Stimulated activated CD4-positive, alpha-beta T cell treated with anti-CD3 and anti-CD28 coated beads, Interleukin-1b, Interleukin-23, amount 100 ng/mL, for 48 hours (primary cell): ENCODE measurements around the gene MED27.

ENCODE experiments used
- DNase-seq: peaks from one replicate; pipeline ENCODE4 v3.0.0-alpha.2; 2020

MED27 gene

DNA sequence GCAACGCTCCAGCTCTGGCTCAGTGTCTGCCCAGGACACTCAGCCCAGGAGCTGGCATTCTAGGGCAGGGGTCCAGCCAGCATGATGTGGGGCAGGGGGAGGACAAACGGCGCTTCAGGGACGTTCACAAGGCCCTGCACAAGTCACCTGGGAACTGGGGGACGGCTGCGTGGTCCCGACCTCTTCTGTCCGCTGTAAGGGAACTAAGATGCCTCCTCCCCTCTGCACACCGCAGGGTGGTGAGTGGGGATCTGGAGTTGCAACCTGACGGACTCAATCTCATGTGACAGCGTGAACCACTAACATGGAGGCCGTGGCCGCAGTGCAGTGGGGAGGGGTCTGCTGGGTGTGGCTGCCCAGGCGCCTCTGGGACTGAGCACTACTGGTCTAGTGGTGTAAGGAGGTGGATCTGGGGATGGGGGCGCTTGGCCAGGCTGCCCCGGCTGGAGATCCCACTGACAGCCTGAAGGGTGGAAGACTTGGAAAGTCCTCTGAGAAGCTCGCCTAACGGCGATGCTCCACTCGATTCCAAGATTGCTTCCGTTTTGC lies 251.8 kb downstream of the MED27 start:
- DNase-seq: no peak

DNA sequence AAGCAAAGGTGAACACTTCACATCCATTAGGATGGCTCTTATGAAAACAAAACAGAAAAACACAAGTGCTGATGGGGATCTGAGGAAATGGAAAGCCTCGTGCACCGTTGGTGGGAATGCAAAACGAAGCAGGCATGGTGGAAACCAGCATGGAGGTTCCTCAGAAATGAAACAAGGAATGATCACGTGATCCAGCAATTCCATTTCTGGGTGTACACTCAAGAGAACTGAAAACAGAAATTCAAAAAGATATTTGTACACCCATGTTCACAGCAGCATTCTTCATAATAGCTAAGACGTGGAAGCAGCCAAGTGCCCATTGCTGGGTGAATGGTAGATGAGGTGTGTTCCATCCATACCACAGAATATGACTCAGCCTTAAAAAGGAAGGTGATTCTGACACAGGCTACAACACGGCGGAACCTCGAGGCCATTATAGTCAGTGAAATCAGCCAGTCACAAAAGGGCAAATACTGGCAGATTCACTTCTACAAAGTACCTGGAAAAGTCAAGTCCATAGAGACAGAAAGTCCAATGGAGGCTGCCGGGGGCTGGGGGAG lies 252.6 kb downstream of the MED27 start:
- DNase-seq: no peak

DNA sequence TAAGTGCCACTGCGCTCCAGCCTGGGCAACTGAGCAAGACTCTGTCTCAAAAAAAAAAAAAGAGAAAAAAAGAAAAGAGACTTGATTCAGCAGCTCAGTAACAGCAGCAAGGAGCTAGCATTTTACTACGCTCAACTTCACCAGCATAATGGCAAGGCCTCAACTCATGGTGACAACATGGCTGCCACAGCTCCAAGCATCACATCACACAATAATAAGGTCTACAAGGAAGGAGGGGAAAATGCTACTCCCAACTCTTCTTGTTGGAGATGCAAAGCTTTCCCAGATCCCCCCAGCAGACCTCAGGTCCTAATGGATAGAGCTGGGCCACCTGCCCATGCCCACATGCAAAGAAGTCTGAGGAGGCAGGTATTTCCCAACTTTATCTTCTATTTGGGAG lies 253.6 kb downstream of the MED27 start:
- DNase-seq: no peak

DNA sequence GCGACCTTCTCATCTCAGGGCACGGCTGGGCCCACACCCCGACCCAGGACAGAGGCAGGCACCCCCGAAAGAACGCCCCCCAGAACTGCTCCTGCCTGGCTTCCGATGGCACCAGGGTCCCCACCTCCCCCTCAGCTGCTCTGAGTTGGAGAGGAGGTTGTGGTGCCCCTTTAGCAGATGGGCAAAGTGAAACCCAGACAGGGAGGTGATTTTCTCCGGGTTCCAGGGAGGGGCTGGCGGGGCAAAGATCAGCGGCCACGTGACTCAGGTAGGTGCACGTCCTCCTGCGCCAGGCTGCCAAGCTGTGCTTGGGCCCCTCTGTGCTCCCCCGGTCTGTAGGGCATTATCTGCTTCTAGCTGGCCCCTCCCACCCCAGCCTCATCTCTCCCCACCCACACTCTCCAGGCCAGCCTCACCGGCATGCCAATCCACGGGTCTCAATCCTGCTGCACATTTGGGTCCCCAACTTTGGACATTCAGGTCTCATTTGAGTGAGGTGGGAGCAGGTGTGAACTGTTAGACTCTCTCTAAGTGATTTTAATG lies 254.6 kb downstream of the MED27 start:
- no peak for DNase-seq

DNA sequence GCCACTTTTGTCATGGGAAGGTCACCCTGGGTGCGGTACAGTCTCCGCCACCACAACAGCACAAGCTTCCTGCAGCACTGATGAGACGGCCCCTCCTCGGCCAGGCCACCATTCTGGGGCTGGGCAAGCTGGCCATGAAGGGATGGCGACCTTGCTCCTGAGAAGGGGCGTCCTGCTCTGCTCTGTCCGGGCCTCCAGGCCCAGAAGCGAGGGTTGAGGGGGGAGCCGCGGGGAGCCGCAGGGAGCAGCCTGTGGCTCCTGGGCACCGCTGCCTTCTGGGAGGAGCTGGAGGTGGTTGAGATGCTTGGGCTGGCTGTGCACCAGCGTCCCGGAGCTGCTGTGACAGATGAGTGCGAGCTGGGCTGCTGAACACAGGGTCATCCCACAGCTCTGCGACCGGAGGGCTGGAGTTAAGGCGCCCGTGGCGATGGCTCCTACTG lies 255.5 kb downstream of the MED27 start:
- DNase-seq: no peak

DNA sequence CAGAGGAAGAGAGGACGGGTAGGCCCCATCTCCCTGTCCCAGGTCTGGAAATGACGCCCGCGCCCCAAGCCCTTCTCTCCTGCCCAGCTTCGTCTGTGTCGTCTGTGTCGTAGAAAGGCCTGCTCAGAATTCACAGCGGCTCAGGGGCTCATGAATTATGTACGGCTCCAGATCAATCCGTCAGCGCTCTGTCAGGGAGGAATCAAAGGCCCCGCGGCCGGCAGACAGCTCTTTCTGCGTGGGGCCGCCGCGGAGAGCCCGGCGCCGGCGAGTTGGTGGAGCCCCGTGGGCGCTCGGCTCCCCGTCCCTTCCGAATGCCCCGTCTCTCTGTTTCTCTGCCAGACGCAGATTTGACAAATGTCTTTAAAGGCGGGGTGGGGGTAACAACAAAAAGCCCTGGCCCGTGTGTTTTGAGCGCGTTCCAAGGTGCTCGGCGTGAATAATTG lies 255.9 kb downstream of the MED27 start:
- DNase-seq: no peak

DNA sequence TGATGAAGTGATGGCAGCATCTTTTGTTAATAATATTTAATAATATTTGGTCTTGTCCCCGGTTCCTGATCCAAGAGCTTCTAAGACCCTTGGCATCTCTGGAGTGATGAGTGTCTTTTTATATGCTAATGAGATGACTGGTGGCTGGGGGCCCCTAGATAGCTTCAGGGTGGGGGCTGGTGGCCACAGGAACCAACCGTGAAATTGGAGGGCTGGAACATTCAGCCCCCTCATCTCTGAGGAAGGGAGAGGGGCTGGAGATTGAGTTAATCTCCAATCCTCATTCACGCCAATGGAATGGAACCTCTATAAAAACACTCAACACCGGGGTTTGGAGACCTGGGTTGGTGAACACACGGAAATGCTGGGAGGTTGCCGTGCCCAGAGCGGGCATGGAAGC lies 261.6 kb downstream of the MED27 start:
- DNase-seq: no peak

DNA sequence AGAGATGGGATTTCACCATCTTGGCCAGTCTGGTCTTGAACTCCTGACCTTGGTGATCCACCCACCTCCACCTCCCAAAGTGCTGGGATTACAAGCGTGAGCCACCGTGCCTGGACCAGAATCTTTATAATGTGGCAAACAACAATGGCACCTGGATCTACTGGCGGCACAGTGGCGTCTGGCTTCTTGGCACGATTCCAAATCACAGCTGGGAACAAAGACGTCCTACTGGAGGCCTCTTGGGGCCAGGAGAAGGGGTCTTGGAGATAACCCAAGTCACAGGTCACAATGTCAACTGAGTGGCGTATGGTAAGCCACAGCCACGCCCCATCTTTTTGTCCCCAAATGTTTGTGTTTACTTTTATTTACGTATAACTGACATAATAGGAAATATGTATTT lies 262.0 kb downstream of the MED27 start:
- no peak for DNase-seq

DNA sequence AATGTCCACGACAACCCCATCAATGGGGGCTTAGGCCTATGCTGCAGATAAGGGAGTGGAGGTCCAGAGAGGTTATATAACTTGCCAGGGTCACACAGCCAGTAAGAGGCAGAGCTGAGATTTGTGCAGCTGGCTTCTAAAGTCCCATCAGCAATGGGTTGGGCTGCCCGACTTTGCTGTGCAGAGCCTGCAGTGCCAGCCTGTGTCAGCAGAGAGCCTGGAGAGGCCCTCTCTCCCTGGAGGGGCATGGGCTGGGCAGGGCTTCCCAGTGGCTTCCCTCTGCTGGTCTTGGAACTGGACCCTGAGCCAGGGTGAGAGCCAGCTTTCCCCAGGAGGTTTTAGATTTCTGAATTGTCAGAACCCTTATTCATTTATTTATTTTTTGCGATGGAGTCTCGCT lies 262.6 kb downstream of the MED27 start:
- DNase-seq: no peak

DNA sequence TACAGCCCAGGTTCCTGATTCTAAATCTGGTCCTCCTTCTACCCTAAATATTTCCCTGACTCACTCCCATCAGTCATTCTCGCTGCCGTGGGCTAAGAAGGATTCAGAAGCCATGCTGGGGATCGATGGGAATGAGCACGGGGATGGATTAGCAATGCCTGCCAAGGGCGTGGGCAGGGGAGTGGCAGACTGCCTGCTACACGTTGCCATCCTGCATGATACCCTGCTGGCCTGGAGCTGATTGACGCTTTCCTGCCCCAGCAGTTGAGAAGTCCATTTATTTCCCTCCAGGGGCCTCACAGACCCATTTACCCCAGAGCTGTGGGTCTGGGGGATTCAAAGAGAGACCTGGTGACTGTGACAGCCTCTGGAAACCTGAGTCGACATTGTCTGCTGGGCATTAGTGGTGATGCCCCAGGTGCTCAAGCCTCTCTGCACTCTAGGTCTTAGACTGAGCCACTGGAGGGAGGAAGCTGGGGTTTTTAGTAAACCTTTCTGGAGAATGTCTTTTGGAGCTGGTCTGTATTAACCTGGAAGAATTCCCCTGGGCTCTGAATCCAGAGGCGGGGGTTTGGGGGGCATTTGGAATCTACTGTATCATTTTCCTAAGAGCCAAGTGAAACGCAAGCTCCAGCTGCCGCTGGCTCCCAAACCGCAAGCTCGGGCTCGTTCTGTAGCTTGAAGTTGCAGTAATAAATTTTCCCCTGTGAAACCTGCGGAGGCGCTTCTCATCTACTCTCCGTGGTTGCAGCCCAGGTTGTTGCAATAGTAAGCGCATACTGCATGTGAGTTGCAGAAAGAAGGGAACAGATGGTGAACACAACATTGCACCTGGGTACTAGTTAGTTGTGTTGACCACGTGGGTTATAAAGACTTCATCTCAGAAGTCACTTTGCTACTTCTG lies 263.4 kb downstream of the MED27 start:
- no peak for DNase-seq

DNA sequence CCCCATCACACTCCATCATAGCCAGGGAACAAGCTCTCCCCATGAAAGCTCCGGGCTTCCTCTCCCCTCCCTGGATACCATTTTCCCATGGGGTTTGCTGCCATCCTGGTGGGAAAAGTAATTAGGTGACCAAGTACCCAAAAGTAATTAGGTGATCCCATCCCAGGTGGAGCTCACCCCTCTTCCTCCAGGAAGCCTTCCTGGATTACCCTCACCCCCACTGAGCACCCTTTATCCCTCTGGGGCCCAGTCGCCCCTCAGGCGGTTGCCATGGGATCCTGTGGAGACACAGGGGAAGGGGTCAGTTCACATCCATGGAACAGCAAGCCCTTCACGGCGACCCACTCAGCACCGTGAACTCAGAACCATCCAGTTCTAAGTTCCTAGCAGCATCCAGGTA lies 265.0 kb downstream of the MED27 start:
- DNase-seq: no peak

DNA sequence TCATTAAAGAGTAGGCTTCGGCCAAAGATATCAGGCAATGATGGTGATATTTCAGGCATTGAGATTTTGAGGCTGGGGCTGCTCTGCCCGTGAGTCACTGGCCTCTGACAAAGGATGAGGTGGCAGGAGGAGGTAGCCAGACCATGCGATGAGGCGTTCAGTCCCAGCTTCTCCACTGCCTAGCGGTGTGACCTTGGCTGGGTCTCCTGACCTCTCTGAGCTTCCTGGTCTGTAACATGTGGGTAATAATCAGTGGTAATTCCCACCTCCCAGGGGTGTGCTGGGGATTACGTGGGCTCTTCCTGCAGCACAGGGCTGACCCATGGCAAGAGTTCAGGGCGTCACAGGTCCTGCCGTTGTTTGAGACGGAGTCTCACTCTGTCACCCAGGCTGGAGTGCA lies 266.6 kb downstream of the MED27 start:
- no peak for DNase-seq

DNA sequence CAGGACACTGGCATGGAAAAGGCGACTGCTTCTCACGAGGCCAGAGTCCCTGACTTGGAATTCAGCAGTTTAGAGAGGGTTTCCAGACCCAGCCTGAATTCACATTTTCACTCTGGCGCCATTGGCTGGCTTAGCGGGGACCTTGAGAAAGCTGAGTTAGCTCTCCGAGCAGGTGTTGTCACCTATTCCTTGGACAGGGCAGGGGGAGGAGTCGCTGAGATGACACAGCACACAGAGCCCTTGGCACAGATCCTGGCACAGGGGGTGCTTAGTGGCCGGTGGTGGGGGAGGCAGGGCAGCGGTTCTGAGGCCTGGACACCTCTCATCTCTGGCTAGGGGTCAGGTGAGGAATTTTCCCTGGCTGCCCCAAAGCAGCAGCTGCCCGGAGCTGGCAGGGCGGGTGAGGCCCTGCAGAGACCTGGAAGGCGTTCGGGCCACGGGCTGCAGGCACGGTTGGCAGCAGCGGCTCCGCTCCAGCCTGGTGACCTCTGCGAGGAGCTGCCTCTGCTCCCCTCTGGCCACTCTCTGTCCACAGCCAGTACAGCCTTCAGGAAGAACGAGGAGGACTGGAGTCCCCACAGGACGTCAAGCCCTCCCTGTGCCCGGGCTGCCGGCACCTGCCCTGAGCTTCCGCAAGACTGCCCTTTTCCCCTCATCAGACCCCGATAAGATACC lies 267.4 kb downstream of the MED27 start:
- DNase-seq: no peak

DNA sequence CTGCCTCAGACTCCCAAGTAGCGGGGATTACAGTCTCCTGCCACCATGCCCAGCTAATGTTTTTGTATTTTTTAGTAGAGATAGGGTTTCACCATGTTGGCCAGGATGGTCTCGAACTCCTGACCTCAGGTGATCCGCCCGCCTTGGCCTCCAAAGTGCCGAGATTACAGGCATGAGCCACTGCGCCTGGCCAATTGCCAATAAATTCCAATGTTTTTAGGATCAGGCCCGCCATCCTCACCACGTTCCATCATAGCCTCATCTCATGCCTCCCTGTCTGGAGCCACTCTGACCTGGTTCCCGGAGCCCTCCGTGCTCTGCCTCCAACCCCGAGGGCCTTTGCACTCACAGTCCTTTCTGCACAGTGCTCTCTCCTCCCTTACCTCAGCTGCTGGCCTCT lies 268.3 kb downstream of the MED27 start:
- DNase-seq: no peak

DNA sequence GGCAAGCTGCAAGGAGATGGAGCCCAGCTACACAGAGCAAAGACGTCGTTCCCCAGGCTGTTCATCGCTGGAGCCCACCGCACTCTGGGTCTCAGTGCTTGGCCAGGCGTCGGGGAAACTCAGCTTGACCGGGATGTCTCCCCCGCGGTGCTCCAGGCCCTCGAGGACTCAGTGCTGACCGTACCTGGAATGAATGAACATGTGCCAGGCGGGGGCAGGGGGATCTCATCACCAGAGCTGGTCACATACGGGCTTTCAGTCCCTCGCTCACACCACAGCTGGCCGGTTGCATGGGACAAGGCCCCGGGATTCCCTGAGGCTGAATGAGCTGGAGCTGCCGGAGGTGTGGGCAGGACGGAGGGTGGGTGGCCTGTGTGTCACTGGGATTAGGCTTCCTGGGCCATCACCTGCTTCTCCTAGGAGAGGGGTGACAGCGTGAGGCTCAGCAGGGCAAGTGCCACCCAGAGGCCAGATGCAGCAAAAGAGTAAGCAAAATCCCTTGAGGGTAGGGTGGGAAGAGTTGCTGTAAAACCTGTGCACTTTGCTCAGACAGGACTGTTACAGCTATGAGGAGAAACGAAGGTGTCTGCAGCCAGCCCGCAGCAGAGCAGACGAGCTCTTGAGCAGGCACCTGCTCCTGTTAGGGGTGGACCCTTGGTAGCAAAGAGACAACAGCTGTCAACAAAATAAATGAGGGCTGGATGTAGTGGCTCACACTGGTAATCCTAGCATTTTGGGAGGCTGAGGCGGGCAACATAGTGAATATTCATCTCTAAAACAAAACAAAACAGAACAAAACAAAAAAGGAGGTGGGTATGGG lies 269.1 kb downstream of the MED27 start:
- DNase-seq: no peak
